CD1c-positive myeloid dendritic cell (primary cell): ENCODE results near the gene RAB29.
A peak's percentile ranks its signal among the peaks of the same experiment; 100 is the strongest.
"Not testable (repeated sequence)": the region's sequence is repeated elsewhere in the genome, so short reads cannot be mapped to it uniquely, and the experiment has no call there.

ENCODE experiments used
- DNase-seq: peaks from one replicate; pipeline ENCODE4 v3.0.0-alpha.2; 2016; ENCODE audit errors: extremely low spot score

RAB29 gene

DNA sequence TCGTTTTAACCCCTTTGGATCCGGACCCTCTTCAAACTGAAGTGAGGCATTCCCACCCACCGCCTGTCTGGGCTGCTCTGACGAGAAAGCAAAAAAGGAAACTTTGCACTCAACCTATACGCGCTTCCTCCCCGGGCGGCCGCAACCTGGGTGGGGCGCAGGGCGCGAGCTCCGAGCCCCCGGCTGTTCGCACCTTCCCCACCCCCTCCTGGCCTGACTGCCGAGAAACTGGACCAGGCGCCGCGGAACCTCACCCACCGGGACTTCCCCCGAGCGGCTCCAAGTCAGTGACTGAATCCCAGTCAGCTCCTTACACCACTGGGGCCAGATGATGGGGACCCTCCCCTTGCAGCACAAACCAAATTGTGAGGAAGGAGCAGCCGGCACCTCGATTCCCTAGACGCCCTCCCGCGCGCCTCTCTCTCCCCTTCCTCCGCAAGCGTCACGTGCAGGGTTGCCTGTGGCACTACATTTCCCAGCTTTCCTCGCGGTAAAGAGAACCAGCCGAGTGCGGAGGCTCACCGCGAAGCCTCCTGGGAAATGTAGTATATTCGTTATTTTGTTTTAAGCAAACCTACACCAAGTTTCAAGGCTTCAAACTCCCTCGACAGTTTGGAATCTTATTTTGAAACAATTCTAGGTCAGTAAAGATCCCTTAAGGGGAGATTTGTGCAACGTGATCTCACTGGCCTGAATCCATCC lies at the start of gene RAB29:
TSS of gene RAB29 (minus strand) at position 468 of the 702 bp plus-strand sequence. CDS start 526 bp downstream, outside the sequence.
- peak; percentile 89 for DNase-seq

DNA sequence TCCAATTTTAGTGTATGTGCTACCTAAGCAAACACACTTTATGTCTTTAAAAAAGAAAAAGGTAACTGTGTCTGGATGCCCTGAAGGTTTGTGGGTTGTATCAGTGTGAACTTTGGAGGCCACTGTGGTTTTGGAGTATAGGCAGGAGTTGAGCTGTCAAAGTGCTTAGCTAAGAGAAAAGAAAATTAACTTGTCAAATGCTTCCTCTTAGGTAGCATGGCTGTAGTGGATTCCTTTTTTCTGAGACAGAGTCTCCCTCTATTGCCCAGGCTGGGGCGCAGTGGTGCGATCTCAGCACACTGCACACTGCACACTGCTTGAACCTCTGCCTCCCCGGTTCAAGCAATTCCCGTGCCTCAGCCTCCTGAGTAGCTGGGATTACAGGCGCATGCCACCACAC lies 48.9 kb upstream of the RAB29 start:
- no peak for DNase-seq

- DNase-seq: not testable (repeated sequence)
Observed at GRCh38 chr1:205823260-205823659, 48.0 kb upstream of the RAB29 start.

GRCh38 chr1:205822397-205822796 lies 47.1 kb upstream of the RAB29 start:
- DNase-seq: no peak

DNA sequence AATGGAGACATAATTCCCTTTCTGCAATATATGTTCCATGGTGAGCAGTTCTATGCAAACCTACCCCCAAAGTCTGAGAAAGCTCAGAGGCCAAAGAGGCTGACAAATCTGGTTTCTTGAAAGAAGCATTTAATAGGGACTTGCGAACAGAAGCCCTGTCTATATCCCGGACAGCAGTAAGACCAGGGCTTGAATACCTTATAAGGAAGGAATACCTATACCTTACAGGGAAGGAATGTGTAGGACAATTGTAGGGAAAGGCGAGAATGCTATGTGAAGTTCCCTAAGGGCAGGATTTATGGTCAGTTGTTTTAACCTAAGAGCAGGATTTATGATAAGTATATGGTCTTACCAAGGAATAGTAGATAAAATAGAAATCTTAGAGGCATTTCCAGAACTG lies 42.7 kb upstream of the RAB29 start:
- no peak for DNase-seq

DNA sequence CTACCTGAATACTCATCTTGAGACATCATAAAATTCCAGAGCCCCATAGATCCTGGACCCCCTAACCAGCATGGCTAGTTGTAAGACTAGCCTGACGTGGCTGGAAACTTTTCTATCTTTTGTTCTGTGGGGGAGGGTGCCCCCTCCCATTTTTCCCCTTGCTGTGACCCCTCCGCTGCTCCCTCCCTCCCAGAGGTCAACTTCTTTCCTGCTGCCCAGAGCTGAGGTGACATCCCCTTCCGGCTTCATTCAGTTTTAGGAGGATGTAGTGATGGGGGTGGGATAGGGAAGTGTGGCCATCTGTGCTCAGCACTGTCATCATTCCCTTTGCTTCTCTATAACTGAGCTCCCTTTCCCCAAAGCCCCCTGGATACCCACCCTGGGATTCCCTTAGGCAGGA lies 42.1 kb upstream of the RAB29 start:
- DNase-seq: no peak

- no peak for DNase-seq
Observed at GRCh38 chr1:205813755-205814058, 38.4 kb upstream of the RAB29 start.

DNA sequence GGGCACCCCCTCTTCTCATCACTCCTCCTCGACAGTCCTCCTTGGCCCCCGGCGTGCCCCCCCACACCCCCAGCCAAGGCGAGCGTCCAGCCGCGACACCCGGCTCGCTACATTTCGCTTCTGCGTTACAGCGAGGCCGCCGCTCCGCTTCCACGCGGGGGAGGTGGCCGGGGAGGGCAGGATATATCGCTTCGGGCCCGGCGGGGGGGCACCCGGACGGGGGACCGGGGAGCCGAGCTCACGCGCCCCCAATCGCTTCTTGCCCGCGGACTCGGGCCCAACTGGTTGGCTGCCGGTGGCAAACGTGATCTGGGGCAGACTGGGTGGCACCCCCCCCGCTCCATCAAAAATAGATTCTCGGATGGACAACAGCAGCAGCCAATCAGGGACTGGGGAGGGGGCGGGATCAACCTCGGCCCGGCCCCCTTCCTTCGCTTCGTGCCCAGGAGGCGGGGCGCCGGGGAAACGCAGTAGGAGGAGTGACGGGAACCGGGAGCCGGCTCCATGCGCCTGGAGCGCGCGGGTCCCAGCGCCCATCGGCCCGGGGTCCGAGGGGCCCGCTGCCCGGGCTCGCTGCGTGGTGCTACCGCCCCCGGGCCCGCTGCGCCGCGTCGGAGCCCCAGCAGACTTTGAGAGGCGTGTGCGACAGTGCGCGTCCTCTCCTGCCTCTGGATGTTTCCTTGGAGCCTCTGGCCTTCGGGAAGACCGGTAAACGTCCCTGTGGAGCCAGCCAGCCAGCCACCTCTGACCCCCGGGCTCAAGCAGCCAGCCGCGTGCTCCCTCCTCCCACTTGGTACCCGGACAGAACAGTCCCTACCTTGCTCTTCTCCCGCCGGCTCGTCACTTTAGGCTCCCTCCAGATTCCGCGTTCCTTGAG lies 37.8 kb upstream of the RAB29 start, which contains the start of gene SLC41A1:
TSS of gene SLC41A1 (minus strand) at position 321 of the 877 bp plus-strand sequence. CDS start 2,757 bp downstream, outside the sequence.
- peak; percentile 92 for DNase-seq

- DNase-seq: no peak
Observed at GRCh38 chr1:205812271-205812877, 37.1 kb upstream of the RAB29 start.

DNA sequence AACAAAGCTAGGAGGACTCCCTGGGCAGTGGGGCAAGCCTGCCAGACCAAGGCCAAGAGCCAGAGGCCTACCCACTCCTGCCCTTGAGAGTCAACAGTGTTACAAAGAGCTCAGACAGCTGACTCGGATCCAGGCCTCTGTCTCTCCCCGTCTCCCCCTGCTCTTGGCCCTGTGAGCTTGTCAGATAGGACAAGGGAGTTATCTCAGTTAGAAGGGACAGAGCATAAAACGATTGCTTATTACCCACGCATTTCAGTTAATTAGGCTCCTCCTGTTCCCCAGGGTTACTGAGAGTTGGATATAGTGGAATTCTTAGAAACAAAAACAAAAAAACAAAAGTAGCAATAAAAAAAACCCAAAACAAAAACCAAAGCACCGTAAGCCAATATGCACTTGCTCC lies 36.4 kb upstream of the RAB29 start:
- DNase-seq: no peak

- no peak for DNase-seq
Observed at GRCh38 chr1:205810448-205811157, 35.3 kb upstream of the RAB29 start.

- DNase-seq: no peak
Observed at GRCh38 chr1:205809942-205810345, 34.7 kb upstream of the RAB29 start.

GRCh38 chr1:205809469-205809868 lies 34.2 kb upstream of the RAB29 start:
- DNase-seq: no peak

DNA sequence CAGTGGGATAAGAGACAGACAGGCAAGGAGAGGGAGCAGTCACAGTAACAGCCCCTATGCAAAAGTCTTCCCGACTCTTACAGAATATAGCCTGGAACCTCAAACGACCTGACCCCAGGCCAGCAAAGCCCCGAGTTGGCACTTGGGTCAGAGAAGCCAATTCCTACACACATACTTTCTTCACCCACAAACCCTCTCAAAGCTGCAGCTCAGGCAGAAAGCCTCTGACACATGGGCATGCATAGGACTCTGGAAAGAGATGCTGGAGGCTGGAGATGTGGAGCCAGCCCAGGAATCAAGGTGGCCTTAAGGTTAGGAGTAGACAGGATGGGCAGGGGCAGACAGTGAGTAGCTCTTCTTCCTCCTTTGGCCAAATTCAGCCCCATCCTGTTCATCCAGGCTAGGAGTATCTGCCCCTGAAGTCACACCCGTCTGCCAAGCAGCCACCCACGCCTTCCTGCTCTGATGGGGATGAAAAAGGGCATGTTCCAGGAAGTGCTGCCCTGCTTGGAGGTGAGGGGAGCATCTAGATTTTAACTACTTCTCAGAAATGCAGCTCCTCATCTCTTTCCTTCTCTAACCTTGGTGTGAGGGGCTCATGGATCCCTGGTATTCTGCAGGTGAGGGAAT lies 29.9 kb upstream of the RAB29 start:
- peak; percentile 15 for DNase-seq

DNA sequence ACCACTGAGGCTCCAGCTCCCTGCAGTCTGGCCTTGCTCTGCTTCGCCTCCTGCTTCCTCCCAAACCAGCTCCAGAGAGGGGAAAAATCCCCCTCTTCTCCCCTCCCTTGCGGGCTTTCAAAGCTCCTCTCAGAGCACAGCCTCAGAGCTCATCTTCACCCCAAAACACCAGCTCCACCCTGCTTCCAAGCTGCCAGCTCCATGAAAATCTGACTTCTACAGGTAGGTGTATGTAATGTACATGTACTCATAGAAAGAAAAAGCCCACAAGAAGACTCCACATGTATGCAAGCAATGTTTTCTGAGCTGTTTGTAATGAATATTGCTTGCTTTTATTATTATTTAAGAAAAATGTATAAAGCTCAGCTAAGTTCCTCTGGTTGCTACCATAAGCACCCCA lies 29.3 kb upstream of the RAB29 start:
- no peak for DNase-seq

GRCh38 chr1:205803986-205804385 lies 28.7 kb upstream of the RAB29 start:
- DNase-seq: no peak

GRCh38 chr1:205802060-205802459 lies 26.8 kb upstream of the RAB29 start:
- DNase-seq: no peak

DNA sequence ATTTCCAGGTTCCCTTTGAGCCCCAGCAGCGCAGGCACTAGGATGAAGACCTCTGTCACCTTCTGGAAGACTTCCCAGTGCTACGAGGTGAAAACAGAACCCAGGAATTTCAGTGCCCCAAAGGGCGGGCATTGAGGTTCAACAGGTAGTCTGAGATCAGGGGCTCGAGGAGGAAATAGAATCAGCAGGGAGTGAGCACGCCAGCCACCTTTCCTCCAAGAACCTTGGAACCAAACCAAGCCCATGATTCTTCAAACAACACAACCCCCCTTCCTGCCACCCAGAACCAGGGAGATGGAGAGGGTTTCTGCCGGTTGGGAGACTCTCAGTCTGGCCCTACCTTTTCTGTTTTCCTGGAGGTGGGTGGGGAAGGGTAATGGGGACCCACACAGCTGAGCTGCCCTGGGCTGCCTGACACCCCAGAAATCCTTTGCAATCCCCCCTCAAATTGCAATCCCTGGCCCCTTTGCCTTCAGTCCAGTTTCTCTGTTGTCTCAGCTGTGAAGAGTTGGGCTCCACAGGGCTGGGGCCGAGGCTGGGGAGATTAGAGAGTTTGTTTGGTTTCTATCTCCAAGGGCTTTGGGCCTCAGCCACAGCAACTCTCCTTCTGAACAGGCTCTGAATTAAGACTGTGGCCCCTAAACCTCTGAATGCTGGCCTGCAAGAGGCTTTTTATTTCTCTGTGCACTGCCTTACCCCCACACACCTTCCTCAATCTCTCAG lies 25.9 kb upstream of the RAB29 start:
- DNase-seq: no peak

GRCh38 chr1:205800427-205800826 lies 25.1 kb upstream of the RAB29 start:
- no peak for DNase-seq

DNA sequence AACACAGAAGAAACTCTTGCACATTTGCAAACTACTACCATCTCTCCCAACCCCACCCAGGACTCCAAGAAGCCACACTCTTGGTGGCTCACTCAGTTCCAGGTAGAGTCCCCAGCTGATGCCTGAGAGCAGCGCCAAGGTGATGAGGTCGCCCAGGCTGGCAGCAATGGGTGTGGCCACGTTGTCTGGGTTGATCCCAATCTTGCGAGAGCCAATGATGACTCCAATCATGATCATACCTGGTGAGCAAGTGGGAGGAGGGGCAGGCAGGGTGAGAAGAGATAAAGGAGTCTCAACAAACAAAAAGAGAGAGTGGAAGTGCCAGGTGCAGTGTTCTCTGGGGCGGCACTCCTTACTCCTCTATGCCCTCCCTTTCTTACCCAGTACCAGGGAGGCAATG lies 23.3 kb upstream of the RAB29 start:
- DNase-seq: no peak

DNA sequence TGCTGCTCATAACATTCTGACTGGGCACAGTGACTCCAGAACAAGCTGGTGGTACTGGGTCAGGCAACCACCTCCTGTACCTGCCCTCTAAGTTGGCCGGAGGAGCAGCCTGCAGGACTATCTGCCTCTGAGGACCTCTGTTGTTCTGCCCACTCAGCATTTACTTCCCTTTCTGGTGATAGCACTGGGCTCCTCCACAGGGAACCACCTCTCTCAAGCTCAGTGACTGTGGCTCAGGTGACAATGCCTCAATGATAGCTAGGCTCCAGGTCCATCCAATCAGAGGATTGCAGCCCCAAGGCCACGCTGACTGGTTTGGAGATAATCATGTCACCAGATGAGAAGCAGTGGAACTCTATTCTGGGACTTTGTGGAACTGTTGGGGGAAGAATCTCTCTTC lies 21.9 kb upstream of the RAB29 start:
- DNase-seq: no peak
